Measurements from ENCODE around the gene GMDS.

DNA sequence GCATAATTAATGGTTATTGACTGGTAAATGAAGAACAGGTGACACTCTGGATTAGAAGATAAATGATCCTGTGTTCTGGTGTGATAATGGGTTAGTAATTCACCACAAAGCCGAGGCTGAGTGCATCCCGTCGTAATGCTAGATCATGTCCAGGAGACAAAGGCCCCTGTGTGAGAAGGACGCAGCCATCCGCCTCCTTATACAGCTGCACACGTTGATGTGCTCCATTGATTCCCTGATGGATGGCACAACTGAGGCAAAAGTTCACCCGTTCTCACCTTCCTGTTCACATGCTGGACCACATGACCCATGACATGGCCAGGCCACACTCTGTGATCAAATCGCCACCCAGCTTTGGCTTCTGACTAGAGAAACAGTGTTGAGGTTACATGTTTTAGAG, 499.6 kb downstream of the GMDS start:
- no peak for TF ChIP-seq EZH2phosphoT487 (IDR thresholded peaks at IDR 0.05; ENCODE audit: low read depth)
- TF ChIP-seq, protein P1, sequence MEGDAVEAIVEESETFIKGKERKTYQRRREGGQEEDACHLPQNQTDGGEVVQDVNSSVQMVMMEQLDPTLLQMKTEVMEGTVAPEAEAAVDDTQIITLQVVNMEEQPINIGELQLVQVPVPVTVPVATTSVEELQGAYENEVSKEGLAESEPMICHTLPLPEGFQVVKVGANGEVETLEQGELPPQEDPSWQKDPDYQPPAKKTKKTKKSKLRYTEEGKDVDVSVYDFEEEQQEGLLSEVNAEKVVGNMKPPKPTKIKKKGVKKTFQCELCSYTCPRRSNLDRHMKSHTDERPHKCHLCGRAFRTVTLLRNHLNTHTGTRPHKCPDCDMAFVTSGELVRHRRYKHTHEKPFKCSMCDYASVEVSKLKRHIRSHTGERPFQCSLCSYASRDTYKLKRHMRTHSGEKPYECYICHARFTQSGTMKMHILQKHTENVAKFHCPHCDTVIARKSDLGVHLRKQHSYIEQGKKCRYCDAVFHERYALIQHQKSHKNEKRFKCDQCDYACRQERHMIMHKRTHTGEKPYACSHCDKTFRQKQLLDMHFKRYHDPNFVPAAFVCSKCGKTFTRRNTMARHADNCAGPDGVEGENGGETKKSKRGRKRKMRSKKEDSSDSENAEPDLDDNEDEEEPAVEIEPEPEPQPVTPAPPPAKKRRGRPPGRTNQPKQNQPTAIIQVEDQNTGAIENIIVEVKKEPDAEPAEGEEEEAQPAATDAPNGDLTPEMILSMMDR (IDR thresholded peaks at IDR 0.05; ENCODE audit: low read depth, low read length) = no peak

Measured in OCI-LY3 (cell line).